OCI-LY7 (cell line): Measurements from ENCODE around the gene GSN. TPM values are rescaled to one million over a fixed set of nuclear protein-coding genes. Genes with fewer than 3 reads are reported as not detected.

ENCODE experiments used
- BruUV-seq: library from RNA; stranded (reverse); fragments of 400-500 nt; replicated peaks from 2 replicates; lab custom pipeline; 2021; lab: Mats Ljungman, UMichigan
- CTCF ChIA-PET: fragments of 300-600 bp; sonication (Branson Sonifier 250); formaldehyde crosslinking; loops from one replicate; lab custom pipeline; 2022; ENCODE audit warnings: antibody characterized with exemption; ENCODE audit not compliant: unreplicated experiment; lab: Charles Lee
- POLR2A ChIA-PET: fragments of 300-600 bp; sonication (Branson Sonifier 250); formaldehyde crosslinking; loops from one replicate; lab custom pipeline; 2022; ENCODE audit warnings: antibody characterized with exemption; lab: Charles Lee
- DNase-seq: peaks from one replicate; pipeline ENCODE4 v3.0.0-alpha.2; 2015; ENCODE audit warnings: low spot score
- H2AFZ ChIP-seq: fragments of 200-600 bp; sonication (generic), shearing (Covaris generic); 2 replicates; pipeline ENCODE4 v1.6.1; 2014; ENCODE audit warnings: mild to moderate bottlenecking, antibody characterized with exemption, low read length, moderate library complexity
- H3K27ac ChIP-seq: fragments of 200-600 bp; sonication (generic); 2 replicates; pipeline ENCODE4 v1.5.1; 2014; ENCODE audit warnings: mixed run types, low read depth, mild to moderate bottlenecking, moderate library complexity, low read length, inconsistent platforms; ENCODE audit not compliant: poor library complexity, severe bottlenecking
- H3K36me3 ChIP-seq: fragments of 200-600 bp; sonication (generic); 2 replicates; pipeline ENCODE4 v1.6.1; 2014; ENCODE audit warnings: mild to moderate bottlenecking, antibody characterized with exemption, low read length, moderate library complexity, mixed read lengths; ENCODE audit not compliant: insufficient read depth
- H3K4me1 ChIP-seq: fragments of 200-600 bp; sonication (generic); 2 replicates; pipeline ENCODE4 v1.5.1; 2014; ENCODE audit warnings: mild to moderate bottlenecking, low read length; ENCODE audit not compliant: insufficient read depth, poor library complexity, severe bottlenecking
- H3K4me2 ChIP-seq: fragments of 200-600 bp; sonication (generic); 2 replicates; pipeline ENCODE4 v1.6.1; 2014; ENCODE audit warnings: mild to moderate bottlenecking, low read length
- H3K4me3 ChIP-seq: fragments of 200-600 bp; sonication (generic); 2 replicates; pipeline ENCODE4 v1.5.1; 2014; ENCODE audit warnings: mild to moderate bottlenecking, low read depth, low read length; ENCODE audit not compliant: poor library complexity, severe bottlenecking
- H3K79me2 ChIP-seq: fragments of 200-600 bp; sonication (generic); 2 replicates; pipeline ENCODE4 v1.6.1; 2016; ENCODE audit warnings: low read depth, mild to moderate bottlenecking, low read length, moderate library complexity, mixed read lengths; ENCODE audit not compliant: insufficient read depth
- H3K9me2 ChIP-seq: fragments of 200-600 bp; sonication (generic); 2 replicates; pipeline ENCODE4 v1.6.1; 2016; ENCODE audit warnings: mild to moderate bottlenecking, low read length, mixed read lengths; ENCODE audit not compliant: insufficient read depth
- H3K9me3 ChIP-seq: fragments of 200-600 bp; sonication (generic); 2 replicates; pipeline ENCODE4 v1.6.1; 2014; ENCODE audit warnings: mild to moderate bottlenecking, mixed run types, low read length, mixed read lengths
- H4K20me1 ChIP-seq: fragments of 200-600 bp; sonication (generic); 2 replicates; pipeline ENCODE4 v1.6.1; 2014; ENCODE audit warnings: mild to moderate bottlenecking, antibody characterized with exemption, low read length, moderate library complexity, mixed read lengths; ENCODE audit not compliant: insufficient read depth
- EZH2phosphoT487 ChIP-seq: fragments of 200-600 bp; sonication (generic); IDR thresholded peaks from 2 replicates; pipeline ENCODE4 v1.6.1; 2018; ENCODE audit warnings: low read depth, borderline replicate concordance, mild to moderate bottlenecking, mixed run types, antibody characterized with exemption, low read length, moderate library complexity, mixed read lengths
- intact Hi-C: fragments of 100-400 bp; cut with micrococcal nuclease; formaldehyde crosslinking; loops from one replicate; pipeline ENCODE4 v1.10.0; 2022; ENCODE audit not compliant: unreplicated experiment
- total RNA-seq, 2 experiments: library from RNA; depleted of rRNA in 1 of 2; stranded (reverse); fragments of >200 nt in 1 of 2; shearing (Covaris generic) in 1 of 2; gene quantifications; 2 replicates each; pipeline ENCODE4 v1.2.3, GENCODE V29; 2014 to 2022
- TF ChIP-seq, protein P1 (sequence below): fragments of 200-600 bp; sonication (generic); conservative IDR thresholded peaks from 2 replicates; pipeline ENCODE4 v1.5.1; 2014; ENCODE audit warnings: mild to moderate bottlenecking, antibody characterized with exemption, low read length, moderate library complexity, mixed read lengths

GSN gene
- total RNA-seq, 2 experiments from 2014 or later: 13.4 to 16.3 TPM

DNA sequence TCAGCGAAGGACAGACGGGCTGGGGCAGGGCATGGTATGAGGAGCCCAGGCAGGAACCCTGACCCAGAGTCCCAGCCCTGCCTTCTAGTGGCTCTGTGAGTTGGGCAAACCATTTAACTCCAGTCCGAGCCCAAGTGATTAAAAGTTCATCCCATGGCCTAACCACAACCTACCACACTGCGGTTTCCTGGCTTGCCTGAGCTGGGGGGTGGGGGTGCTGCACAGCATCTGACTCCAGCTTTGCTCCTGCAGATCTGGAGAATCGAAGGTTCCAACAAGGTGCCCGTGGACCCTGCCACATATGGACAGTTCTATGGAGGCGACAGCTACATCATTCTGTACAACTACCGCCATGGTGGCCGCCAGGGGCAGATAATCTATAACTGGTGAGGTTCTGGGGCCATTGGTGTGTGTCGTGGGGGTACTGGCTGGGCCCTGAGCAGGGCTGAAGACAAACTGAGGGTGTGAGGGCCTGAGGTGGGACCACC is 53.1 kb downstream of the GSN start:
- no peaks in the 10 kb centered on the region for H3K4me1 ChIP-seq
- H3K79me2 ChIP-seq: no peaks in the 10 kb centered on the region
- no peaks in the 10 kb centered on the region for H4K20me1 ChIP-seq
- no peaks in the 10 kb centered on the region; the same call in 1 of the 2 replicates for H3K36me3 ChIP-seq
- no peak overlapping the region for H3K4me3 ChIP-seq
- no peak overlapping the region for H2AFZ ChIP-seq
- H3K4me2 ChIP-seq: no peak overlapping the region
- intact Hi-C loops: loop anchor here (2.0 to 5.0 kb wide), 2 partner anchors 56 to 564 kb away; no protein-coding TSS in a partner anchor
- POLR2A ChIA-PET: no interaction called here
- H3K27ac ChIP-seq: no peak overlapping the region
- TF ChIP-seq EZH2phosphoT487: no peak
- TF ChIP-seq, protein P1, sequence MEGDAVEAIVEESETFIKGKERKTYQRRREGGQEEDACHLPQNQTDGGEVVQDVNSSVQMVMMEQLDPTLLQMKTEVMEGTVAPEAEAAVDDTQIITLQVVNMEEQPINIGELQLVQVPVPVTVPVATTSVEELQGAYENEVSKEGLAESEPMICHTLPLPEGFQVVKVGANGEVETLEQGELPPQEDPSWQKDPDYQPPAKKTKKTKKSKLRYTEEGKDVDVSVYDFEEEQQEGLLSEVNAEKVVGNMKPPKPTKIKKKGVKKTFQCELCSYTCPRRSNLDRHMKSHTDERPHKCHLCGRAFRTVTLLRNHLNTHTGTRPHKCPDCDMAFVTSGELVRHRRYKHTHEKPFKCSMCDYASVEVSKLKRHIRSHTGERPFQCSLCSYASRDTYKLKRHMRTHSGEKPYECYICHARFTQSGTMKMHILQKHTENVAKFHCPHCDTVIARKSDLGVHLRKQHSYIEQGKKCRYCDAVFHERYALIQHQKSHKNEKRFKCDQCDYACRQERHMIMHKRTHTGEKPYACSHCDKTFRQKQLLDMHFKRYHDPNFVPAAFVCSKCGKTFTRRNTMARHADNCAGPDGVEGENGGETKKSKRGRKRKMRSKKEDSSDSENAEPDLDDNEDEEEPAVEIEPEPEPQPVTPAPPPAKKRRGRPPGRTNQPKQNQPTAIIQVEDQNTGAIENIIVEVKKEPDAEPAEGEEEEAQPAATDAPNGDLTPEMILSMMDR: no peak
- no peaks in the 10 kb centered on the region for H3K9me3 ChIP-seq
- no peaks in the 10 kb centered on the region for H3K9me2 ChIP-seq
- DNase-seq: no peak
- no TSS peak for BruUV-seq
- CTCF ChIA-PET: interaction anchor here (0.8 kb wide), 1 partner anchor 77 kb away, joined by 3 read pairs; no protein-coding TSS in a partner anchor

DNA sequence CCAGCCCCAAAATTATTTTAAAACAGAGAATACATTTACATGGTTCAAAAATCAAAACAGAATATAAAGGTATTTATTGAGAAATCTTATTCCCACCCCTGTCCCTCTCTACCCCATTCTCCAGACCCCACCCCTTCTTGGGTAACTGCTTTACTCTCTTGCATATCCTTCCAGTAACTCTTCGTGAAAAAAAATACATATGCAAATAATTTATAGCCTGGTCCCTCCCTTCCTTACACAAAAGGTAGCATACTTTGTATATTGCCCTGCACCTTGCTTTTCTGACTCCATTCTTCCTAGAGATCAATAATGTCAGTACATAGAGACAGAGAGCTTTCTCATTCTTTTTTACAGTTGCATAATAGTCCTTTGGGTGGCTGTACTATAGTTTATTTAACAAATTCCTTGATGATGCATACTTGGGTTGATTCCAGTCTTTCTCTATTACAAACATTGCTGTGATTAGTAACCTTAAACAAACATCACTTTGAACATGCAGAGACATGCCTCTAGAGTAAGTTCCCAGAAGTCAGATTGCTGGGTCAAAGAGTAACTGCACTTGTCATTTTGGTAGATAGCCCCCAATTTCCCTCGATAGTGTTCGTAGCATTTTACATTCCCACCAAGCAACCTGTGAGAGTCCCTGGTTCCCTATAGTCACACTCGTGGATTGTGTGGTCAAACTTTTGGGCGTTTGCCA is 54.2 kb downstream of the GSN start:
- Histone ChIP-seq H3K79me2 (no peaks in the 10 kb centered on the region), H3K36me3 (no peaks in the 10 kb centered on the region; the same call in 1 of the 2 replicates), H4K20me1 (no peaks in the 10 kb centered on the region), H3K9me2 (no peaks in the 10 kb centered on the region), H3K9me3 (no peaks in the 10 kb centered on the region), H3K4me3 (no peak overlapping the region), H3K27ac (no peak overlapping the region), H3K4me1 (no peaks in the 10 kb centered on the region), H3K4me2 (no peak overlapping the region), H2AFZ (no peak overlapping the region)
- ChIA-PET CTCF (no interaction called here), POLR2A (no interaction called here)
- intact Hi-C loops: loop anchor here (5.0 kb wide), 1 partner anchor 565 kb away; no protein-coding TSS in a partner anchor
- no peak for TF ChIP-seq EZH2phosphoT487
- TF ChIP-seq, protein P1: no peak
- no TSS peak for BruUV-seq
- DNase-seq: no peak
